SK-N-MC (cell line): ENCODE measurements around the gene DDX25.

Experiments
- EZH2 ChIP-seq: fragments of 200-600 bp; sonication (generic); IDR thresholded peaks from one replicate; pipeline ENCODE4 v1.6.1; 2017; ENCODE audit warnings: antibody characterized with exemption
- FOXP2 ChIP-seq: optimal IDR thresholded peaks from 2 replicates; pipeline ENCODE3; 2011; ENCODE audit warnings: mild to moderate bottlenecking, moderate library complexity; ENCODE audit not compliant: insufficient read depth; ENCODE audit errors: extremely low read length, control extremely low read depth
- POLR2AphosphoS5 ChIP-seq: IDR thresholded peaks from 2 replicates; pipeline ENCODE4 v1.6.1; 2012; ENCODE audit warnings: mild to moderate bottlenecking, low read depth, low read length, borderline replicate concordance

DNA sequence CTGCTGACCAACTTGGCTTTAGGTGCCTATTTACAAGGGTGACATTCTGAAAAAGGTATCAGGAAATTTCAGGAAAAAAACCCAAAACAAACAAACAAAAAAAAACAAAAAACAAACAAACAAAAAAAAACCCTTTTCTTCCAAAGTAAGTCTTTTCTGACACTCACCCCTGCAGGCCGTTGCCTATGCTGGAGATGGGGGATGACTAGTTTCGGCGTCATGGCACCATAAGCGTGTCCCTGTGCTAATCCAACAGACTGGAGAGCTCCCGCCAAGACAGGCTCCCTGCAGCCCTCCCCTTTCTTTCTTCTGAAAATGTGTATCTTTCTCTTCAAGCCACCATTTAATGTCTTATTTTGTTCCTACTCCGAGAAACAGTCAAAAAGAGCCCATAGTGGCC is 55.2 kb downstream of the DDX25 start:
- TF ChIP-seq EZH2 (no peak), POLR2AphosphoS5 (no peak), FOXP2 (no peak)
